ENCODE measurements around the gene HOXC13.

Gene HOXC13

GRCh38 chr12:53972152-53972702, 33.6 kb downstream of the HOXC13 start:
- Histone ChIP-seq H3K36me3 (ENCODE audit: control insufficient read depth in 2 of 2, insufficient read depth in 1 of 2, low read length in 2 of 2) (no peaks in the 10 kb centered on the region), H3K27ac (ENCODE audit: extremely low read depth, low read depth, low read length) (no peak overlapping the region; the same call in 1 of the 2 replicates), H3K4me3 (ENCODE audit: low read depth, low read length) (no peak overlapping the region), H3K9me3 (ENCODE audit: control insufficient read depth, insufficient read depth, low read depth, low read length) (no peaks in the 10 kb centered on the region), H3K4me1 (ENCODE audit: control insufficient read depth, insufficient read depth, low read length) (peaks cover 62% of the 10 kb centered on the region)
- ChIA-PET CTCF (interaction anchor here (0.6 to 1.5 kb wide), 3 partner anchors 13 to 363 kb away, joined by 3 to 6 read pairs (median 3); partner anchors contain the start of gene HOXC10), POLR2A (interaction anchor here (0.6 kb wide), 1 partner anchor 381 kb away, joined by 5 read pairs; no protein-coding TSS in a partner anchor)
- TF ChIP-seq ZNF600 (tag by site-specific recombination; IDR thresholded peaks at IDR 0.05) = peak; percentile 88
- no peak for TF ChIP-seq ZNF473 (tag by site-specific recombination; IDR thresholded peaks at IDR 0.05)
- peak; percentile 22; the same call in 1 of the 2 replicates for TF ChIP-seq ZNF449 (tag by site-specific recombination; IDR thresholded peaks at IDR 0.05)
- TF ChIP-seq ZNF335 (tag by site-specific recombination; conservative IDR thresholded peaks at IDR 0.05) = peak; percentile 34; the same call in 1 of the 2 replicates
- peak; percentile 51 for TF ChIP-seq PRDM1 (tag by site-specific recombination; IDR thresholded peaks at IDR 0.05)
- no peak for TF ChIP-seq ZBTB10 (tag by site-specific recombination; IDR thresholded peaks at IDR 0.05)
- no peak for TF ChIP-seq ZFP41 (tag by site-specific recombination; IDR thresholded peaks at IDR 0.05; ENCODE audit: borderline replicate concordance)
- TF ChIP-seq ZNF174 (tag by site-specific recombination; IDR thresholded peaks at IDR 0.05) = no peak
- TF ChIP-seq HOXC10 (CRISPR knock-in tag; IDR thresholded peaks at IDR 0.05) = no peak
- no peak for TF ChIP-seq SCRT1 (tag by site-specific recombination; IDR thresholded peaks at IDR 0.05; ENCODE audit: borderline replicate concordance)
- no peak for TF ChIP-seq ZNF530 (tag by site-specific recombination; IDR thresholded peaks at IDR 0.05; ENCODE audit: low read depth)
- TF ChIP-seq ATF2 (tag by site-specific recombination; IDR thresholded peaks at IDR 0.05; ENCODE audit: low read depth) = no peak
- TF ChIP-seq ZBTB48 (tag by site-specific recombination; IDR thresholded peaks at IDR 0.05) = peak; percentile 70; the same call in 1 of the 2 replicates
- TF ChIP-seq WT1 (tag by site-specific recombination; IDR thresholded peaks at IDR 0.05) = peak; percentile 54; the same call in 1 of the 2 replicates
- peak; percentile 55; the same call in 1 of the 2 replicates for TF ChIP-seq ZNF394 (tag by site-specific recombination; IDR thresholded peaks at IDR 0.05; ENCODE audit: borderline replicate concordance)

GRCh38 chr12:53972722-53973235, 34.1 kb downstream of the HOXC13 start, which contains the start of gene HOXC11:
HOXC11 (plus strand) TSS chr12:53973126; CDS start chr12:53973242, 116 bp downstream.
- CTCF ChIA-PET = interaction anchor here (0.6 to 1.5 kb wide), 3 partner anchors 12 to 362 kb away, joined by 3 to 6 read pairs (median 4); partner anchors contain the start of gene HOXC10
- Histone ChIP-seq H3K4me1 (ENCODE audit: control insufficient read depth, insufficient read depth, low read length) (peaks cover 62% of the 10 kb centered on the region), H3K4me3 (ENCODE audit: low read depth, low read length) (peak within 1 kb of the TSS; percentile 38), H3K27ac (ENCODE audit: extremely low read depth, low read depth, low read length) (peak within 1 kb of the TSS; percentile 97), H3K9me3 (ENCODE audit: control insufficient read depth, insufficient read depth, low read depth, low read length) (no peaks in the 10 kb centered on the region), H3K36me3 (ENCODE audit: control insufficient read depth in 2 of 2, insufficient read depth in 1 of 2, low read length in 2 of 2) (no peaks in the 10 kb centered on the region)
- POLR2A ChIA-PET = interaction anchor here (0.6 kb wide), 1 partner anchor 381 kb away, joined by 5 read pairs; no protein-coding TSS in a partner anchor
- no peak for TF ChIP-seq ZNF621 (tag by site-specific recombination; IDR thresholded peaks at IDR 0.05)
- peak; percentile 52 for TF ChIP-seq ZFHX2 (tag by site-specific recombination; conservative IDR thresholded peaks at IDR 0.05)
- no peak for TF ChIP-seq ZNF114 (tag by site-specific recombination; IDR thresholded peaks at IDR 0.05)
- no peak for TF ChIP-seq ZNF830 (tag by site-specific recombination; IDR thresholded peaks at IDR 0.05; ENCODE audit: low read depth)
- TF ChIP-seq KLF17 (tag by site-specific recombination; IDR thresholded peaks at IDR 0.05) = peak; percentile 10; the same call in 1 of the 2 replicates
- TF ChIP-seq ZNF654 (tag by site-specific recombination; IDR thresholded peaks at IDR 0.05; ENCODE audit: low read depth) = no peak
- no peak for TF ChIP-seq KLF9 (tag by site-specific recombination; IDR thresholded peaks at IDR 0.05; ENCODE audit: low read depth)
- peak; percentile 50 for TF ChIP-seq PRDM10 (tag by site-specific recombination; IDR thresholded peaks at IDR 0.05)
- TF ChIP-seq ZNF184 (tag by site-specific recombination; IDR thresholded peaks at IDR 0.05) = no peak

All from HEK293 (cell line).